LNCaP clone FGC (cell line): ENCODE results near the gene RPL29.

Source experiments
- DNase-seq: peaks from one replicate; pipeline ENCODE4 v3.0.0-alpha.2; 2011; ENCODE audit warnings: low read depth
- H3K4me3 ChIP-seq: 2 replicates; pipeline ENCODE4 v1.5.1; 2011; ENCODE audit warnings: mild to moderate bottlenecking, low read depth, low read length, control low read depth
- CTCF ChIP-seq: IDR thresholded peaks from 2 replicates; pipeline ENCODE4 v1.5.1; 2012; ENCODE audit warnings: mild to moderate bottlenecking; ENCODE audit not compliant: control insufficient read depth, insufficient read depth; ENCODE audit errors: extremely low read depth

The RPL29 gene

DNA sequence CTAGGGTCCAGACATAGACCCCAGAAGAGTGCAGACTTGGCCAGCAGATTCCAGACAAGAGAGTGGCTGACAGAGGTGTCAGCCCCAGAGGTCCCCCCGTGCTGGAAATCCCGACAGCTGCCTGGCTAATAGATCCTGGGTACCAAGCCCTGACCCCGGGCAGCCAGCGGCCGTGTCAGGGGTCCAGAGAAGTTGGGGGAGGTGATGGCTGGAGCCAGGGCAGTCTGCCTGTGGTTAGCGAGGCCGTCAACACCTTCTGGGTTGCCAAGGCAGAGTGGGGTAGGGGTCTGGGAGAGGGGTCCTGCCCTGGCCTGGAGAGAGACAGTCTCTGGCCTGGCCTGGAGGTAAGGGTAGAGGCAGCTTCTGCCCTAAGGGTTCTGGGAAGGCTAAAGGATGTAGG lies 25.1 kb upstream of the RPL29 start:
- no peak for TF ChIP-seq CTCF
- DNase-seq = no peak
- H3K4me3 ChIP-seq = no peak overlapping the region

DNA sequence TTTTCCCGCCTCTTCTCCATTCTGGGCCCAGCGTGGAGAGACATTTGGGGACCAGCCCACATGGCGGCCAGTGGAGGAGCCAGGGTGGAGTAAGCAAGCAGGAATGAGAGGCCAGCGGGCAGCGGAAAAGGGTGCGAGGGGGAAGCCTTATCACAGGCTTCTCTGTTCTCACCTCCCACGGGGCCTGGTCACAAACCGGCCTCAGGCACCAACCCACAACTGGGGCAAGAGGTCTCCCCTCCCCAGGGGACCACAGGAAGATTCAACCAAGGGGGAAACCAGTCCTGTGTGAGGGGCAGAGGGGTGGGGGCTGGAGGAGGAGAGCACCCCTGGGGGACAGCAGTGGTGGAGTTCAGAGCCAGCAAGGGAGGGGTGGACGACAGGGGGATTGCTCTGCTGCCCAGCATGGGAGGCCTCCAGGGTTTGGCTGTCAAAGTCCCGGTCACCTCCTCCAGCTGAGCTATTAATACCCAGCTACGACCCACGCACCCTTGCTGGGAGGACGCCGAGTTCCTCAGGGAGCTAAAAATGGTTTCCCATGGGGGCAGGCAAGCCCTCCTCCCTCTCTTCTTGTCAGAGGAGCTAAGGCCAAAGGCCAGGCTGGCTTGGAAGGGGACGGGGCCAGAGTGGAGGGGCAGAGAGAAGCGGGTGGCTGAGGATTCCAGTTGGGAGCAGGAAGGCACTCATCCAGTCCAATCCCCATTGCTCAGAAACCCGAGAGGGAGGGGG lies 23.8 kb upstream of the RPL29 start:
- no peak for DNase-seq
- no peak overlapping the region for H3K4me3 ChIP-seq
- TF ChIP-seq CTCF = no peak

GRCh38 chr3:52018319-52019000 lies 22.8 kb upstream of the RPL29 start:
- H3K4me3 ChIP-seq = no peak overlapping the region
- DNase-seq = no peak
- TF ChIP-seq CTCF = no peak

DNA sequence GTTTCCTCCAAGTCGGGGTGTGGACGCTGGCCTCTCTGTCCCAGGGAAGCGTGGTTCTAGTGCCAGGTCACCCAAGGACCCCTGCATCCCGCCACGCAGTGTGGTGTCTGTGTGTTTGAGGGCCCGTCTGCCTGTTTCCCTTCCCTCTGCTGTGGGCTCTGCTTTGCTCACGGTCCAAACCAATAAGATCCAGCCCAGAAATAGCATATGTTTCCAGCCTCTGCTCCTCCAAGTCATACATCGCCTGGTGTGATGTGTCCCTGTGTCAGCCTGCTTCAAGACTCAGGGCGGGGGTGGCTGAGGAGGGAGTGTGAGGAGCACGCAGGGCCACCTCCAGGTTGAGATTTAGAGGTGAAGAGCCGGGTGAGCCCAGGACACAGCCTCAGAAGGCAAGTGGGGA lies 21.9 kb upstream of the RPL29 start:
- no peak for DNase-seq
- H3K4me3 ChIP-seq = no peak overlapping the region
- TF ChIP-seq CTCF = no peak

GRCh38 chr3:52015438-52016228 lies 19.9 kb upstream of the RPL29 start:
- TF ChIP-seq CTCF = no peak
- H3K4me3 ChIP-seq = no peak overlapping the region
- DNase-seq = no peak

GRCh38 chr3:52014613-52015012 lies 18.9 kb upstream of the RPL29 start:
- TF ChIP-seq CTCF = no peak
- no peak overlapping the region for H3K4me3 ChIP-seq
- DNase-seq = no peak
